Upper lobe of right lung (tissue), 1 donor: Measurements from ENCODE around the gene PM20D1. TPM values are rescaled to one million over a fixed set of nuclear protein-coding genes. Genes with fewer than 3 reads are reported as not detected.

Experiments used
- ATAC-seq: fragments of 200-7000 bp; cut with Tn5 transposase; one replicate; pipeline ENCODE4 v1.9.1; 2020; ENCODE audit warnings: mild to moderate bottlenecking, moderate library complexity
- DNase-seq: peaks from one replicate; pipeline ENCODE4 v3.0.0-alpha.2; 2020
- H3K27ac ChIP-seq: fragments of 200-600 bp; one replicate; pipeline ENCODE4 v1.8.0; 2022
- H3K27me3 ChIP-seq: fragments of 200-600 bp; one replicate; pipeline ENCODE4 v1.8.0; 2022; ENCODE audit warnings: mild to moderate bottlenecking
- H3K36me3 ChIP-seq: fragments of 200-600 bp; one replicate; pipeline ENCODE4 v1.8.0; 2022
- H3K4me1 ChIP-seq: fragments of 200-600 bp; one replicate; pipeline ENCODE4 v1.8.0; 2022
- H3K4me3 ChIP-seq: fragments of 200-600 bp; one replicate; pipeline ENCODE4 v1.8.0; 2022; ENCODE audit warnings: mild to moderate bottlenecking
- H3K9me3 ChIP-seq: fragments of 200-600 bp; one replicate; pipeline ENCODE4 v1.8.0; 2022
- intact Hi-C: fragments of 100-400 bp; cut with DNase I; formaldehyde crosslinking; loops from one replicate; pipeline ENCODE4 v1.11.0; 2022
- total RNA-seq: library from RNA; stranded (reverse); fragmentation: NEBNext Ultra II Directional; extraction: Animal tissue kit (Norgen Biotek cat#: 25700); gene quantifications from one replicate; pipeline ENCODE4 v1.2.1, GENCODE V29; 2021
- TF ChIP-seq, protein P1 (sequence below): fragments of 200-600 bp; IDR thresholded peaks from one replicate; pipeline ENCODE4 v1.8.0; 2022; ENCODE audit warnings: antibody characterized with exemption
- donor health status: DM: no; HTN: yes; CAD: no; lungs with severe emphysema.

PM20D1 gene
- total RNA-seq, 1 donor from 2014 or later: 0.72 TPM

DNA sequence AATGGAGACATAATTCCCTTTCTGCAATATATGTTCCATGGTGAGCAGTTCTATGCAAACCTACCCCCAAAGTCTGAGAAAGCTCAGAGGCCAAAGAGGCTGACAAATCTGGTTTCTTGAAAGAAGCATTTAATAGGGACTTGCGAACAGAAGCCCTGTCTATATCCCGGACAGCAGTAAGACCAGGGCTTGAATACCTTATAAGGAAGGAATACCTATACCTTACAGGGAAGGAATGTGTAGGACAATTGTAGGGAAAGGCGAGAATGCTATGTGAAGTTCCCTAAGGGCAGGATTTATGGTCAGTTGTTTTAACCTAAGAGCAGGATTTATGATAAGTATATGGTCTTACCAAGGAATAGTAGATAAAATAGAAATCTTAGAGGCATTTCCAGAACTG lies 31.9 kb downstream of the PM20D1 start:
- Histone ChIP-seq H3K9me3 (no peaks in the 10 kb centered on the region), H3K27me3 (no peaks in the 10 kb centered on the region), H3K27ac (no peak overlapping the region), H3K4me1 (peaks cover 6% of the 10 kb centered on the region), H3K36me3 (no peaks in the 10 kb centered on the region), H3K4me3 (no peak overlapping the region)
- TF ChIP-seq, protein P1, sequence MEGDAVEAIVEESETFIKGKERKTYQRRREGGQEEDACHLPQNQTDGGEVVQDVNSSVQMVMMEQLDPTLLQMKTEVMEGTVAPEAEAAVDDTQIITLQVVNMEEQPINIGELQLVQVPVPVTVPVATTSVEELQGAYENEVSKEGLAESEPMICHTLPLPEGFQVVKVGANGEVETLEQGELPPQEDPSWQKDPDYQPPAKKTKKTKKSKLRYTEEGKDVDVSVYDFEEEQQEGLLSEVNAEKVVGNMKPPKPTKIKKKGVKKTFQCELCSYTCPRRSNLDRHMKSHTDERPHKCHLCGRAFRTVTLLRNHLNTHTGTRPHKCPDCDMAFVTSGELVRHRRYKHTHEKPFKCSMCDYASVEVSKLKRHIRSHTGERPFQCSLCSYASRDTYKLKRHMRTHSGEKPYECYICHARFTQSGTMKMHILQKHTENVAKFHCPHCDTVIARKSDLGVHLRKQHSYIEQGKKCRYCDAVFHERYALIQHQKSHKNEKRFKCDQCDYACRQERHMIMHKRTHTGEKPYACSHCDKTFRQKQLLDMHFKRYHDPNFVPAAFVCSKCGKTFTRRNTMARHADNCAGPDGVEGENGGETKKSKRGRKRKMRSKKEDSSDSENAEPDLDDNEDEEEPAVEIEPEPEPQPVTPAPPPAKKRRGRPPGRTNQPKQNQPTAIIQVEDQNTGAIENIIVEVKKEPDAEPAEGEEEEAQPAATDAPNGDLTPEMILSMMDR: no peak
- intact Hi-C loops: no loop called here
- DNase-seq (no peak), ATAC-seq (no peak)

DNA sequence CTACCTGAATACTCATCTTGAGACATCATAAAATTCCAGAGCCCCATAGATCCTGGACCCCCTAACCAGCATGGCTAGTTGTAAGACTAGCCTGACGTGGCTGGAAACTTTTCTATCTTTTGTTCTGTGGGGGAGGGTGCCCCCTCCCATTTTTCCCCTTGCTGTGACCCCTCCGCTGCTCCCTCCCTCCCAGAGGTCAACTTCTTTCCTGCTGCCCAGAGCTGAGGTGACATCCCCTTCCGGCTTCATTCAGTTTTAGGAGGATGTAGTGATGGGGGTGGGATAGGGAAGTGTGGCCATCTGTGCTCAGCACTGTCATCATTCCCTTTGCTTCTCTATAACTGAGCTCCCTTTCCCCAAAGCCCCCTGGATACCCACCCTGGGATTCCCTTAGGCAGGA lies 32.6 kb downstream of the PM20D1 start:
- no peaks in the 10 kb centered on the region for H3K9me3 ChIP-seq
- TF ChIP-seq, protein P1: no peak
- H3K27ac ChIP-seq: no peak overlapping the region
- intact Hi-C loops: no loop called here
- no peaks in the 10 kb centered on the region for H3K27me3 ChIP-seq
- peaks cover 6% of the 10 kb centered on the region for H3K4me1 ChIP-seq
- ATAC-seq (no peak), DNase-seq (no peak)
- H3K4me3 ChIP-seq: no peak overlapping the region
- H3K36me3 ChIP-seq: no peaks in the 10 kb centered on the region

DNA sequence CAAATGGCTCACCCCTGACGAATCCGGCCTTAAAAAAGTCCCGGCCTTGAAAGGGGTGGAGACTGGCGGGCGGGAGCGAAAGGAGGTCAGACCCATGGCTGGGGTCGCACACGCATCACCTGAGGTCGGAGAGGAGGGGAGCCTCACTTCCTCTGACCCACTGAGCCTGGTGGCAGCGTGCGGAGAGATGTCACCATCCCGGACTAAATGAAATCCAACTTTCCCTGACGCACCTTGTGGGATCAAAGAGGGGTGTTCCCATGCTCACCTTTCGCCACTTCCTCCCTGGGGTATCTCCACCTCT lies 36.2 kb downstream of the PM20D1 start:
- TF ChIP-seq, protein P1: no peak
- intact Hi-C loops: no loop called here
- Histone ChIP-seq H3K27me3 (no peaks in the 10 kb centered on the region), H3K4me1 (peaks cover 32% of the 10 kb centered on the region), H3K36me3 (peaks cover 13% of the 10 kb centered on the region), H3K4me3 (peak overlapping the region; percentile 96), H3K9me3 (no peaks in the 10 kb centered on the region), H3K27ac (peak overlapping the region; percentile 82)
- DNase-seq (no peak), ATAC-seq (no peak)

DNA sequence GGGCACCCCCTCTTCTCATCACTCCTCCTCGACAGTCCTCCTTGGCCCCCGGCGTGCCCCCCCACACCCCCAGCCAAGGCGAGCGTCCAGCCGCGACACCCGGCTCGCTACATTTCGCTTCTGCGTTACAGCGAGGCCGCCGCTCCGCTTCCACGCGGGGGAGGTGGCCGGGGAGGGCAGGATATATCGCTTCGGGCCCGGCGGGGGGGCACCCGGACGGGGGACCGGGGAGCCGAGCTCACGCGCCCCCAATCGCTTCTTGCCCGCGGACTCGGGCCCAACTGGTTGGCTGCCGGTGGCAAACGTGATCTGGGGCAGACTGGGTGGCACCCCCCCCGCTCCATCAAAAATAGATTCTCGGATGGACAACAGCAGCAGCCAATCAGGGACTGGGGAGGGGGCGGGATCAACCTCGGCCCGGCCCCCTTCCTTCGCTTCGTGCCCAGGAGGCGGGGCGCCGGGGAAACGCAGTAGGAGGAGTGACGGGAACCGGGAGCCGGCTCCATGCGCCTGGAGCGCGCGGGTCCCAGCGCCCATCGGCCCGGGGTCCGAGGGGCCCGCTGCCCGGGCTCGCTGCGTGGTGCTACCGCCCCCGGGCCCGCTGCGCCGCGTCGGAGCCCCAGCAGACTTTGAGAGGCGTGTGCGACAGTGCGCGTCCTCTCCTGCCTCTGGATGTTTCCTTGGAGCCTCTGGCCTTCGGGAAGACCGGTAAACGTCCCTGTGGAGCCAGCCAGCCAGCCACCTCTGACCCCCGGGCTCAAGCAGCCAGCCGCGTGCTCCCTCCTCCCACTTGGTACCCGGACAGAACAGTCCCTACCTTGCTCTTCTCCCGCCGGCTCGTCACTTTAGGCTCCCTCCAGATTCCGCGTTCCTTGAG lies 36.8 kb downstream of the PM20D1 start, which contains the start of gene SLC41A1:
Gene SLC41A1, minus strand, starts transcription at position 321 of the 877 bp plus-strand sequence. CDS start 2,757 bp downstream, outside the sequence.
- Histone ChIP-seq H3K4me1 (peaks cover 32% of the 10 kb centered on the region), H3K4me3 (peak within 1 kb of the TSS; percentile 96), H3K27ac (peak within 1 kb of the TSS; percentile 82), H3K9me3 (no peaks in the 10 kb centered on the region), H3K27me3 (no peaks in the 10 kb centered on the region), H3K36me3 (peaks cover 13% of the 10 kb centered on the region)
- intact Hi-C loops: no loop called here
- ATAC-seq (peak; percentile 97), DNase-seq (peak; percentile 95)
- TF ChIP-seq, protein P1: no peak

DNA sequence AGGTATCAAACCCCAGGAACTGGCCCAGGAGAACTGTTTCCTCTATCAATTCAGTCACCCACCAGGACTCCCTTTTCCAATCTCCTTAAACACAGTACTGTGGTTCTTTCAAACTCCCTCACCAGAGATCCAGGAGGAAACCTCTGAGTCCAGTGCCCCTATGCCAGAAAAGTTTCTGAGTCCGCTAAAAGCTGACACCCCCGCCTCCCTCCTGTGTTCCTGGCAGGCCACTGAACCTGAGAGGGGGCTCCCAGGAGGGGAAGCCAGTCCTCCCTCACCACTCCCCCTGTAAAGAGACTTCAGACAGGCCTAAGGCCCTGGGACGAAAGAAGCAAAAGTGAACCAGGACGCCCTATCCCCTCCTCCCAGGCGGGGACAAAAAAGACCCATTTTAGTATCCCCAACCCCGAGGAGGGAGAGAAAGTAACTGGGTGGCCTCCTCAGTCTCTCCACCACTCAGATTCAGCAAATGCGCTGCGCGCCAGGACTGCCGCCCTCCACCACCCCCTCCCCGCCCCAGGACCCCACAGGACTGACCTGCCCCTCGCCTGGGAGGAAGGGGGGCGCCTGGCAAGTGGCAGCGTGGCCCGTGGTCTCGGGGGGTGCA lies 37.6 kb downstream of the PM20D1 start:
- Histone ChIP-seq H3K27ac (peak overlapping the region; percentile 82), H3K4me1 (peaks cover 32% of the 10 kb centered on the region)
- peak; percentile 3 for ATAC-seq

More for the DNA sequence above, 37.6 kb downstream of the PM20D1 start:
- Histone ChIP-seq H3K4me3 (peak overlapping the region; percentile 96), H3K36me3 (peaks cover 13% of the 10 kb centered on the region), H3K9me3 (no peaks in the 10 kb centered on the region), H3K27me3 (no peaks in the 10 kb centered on the region)
- TF ChIP-seq, protein P1: no peak
- no peak for DNase-seq
- intact Hi-C loops: no loop called here
